Suppressor macrophage treated with lipopolysaccharide for 1 hour (primary cell): ENCODE data around the gene ESR1.
"Not testable (repeated sequence)": the region's sequence is repeated elsewhere in the genome, so short reads cannot be mapped to it uniquely, and the experiment has no call there.

Source experiments
- DNase-seq, 3 donors: peaks; one replicate each; pipeline ENCODE4 v3.0.0-alpha.2; 2020 to 2022

Gene ESR1

GRCh38 chr6:152099446-152100182 is 292.1 kb downstream of the ESR1 start:
- DNase-seq: no peak

GRCh38 chr6:152100183-152100618 is 292.7 kb downstream of the ESR1 start:
- DNase-seq: peak; percentile 92 to 93 (median 92)

- no peak for DNase-seq
Measured at GRCh38 chr6:152107973-152108372, 300.5 kb downstream of the ESR1 start.

- peak in 1 of 3 donors; percentile 21 for DNase-seq
Measured at GRCh38 chr6:152110886-152111820, 303.7 kb downstream of the ESR1 start.

GRCh38 chr6:152112491-152113261 is 305.2 kb downstream of the ESR1 start:
- peak; percentile 66 to 88 (median 88) for DNase-seq

DNA sequence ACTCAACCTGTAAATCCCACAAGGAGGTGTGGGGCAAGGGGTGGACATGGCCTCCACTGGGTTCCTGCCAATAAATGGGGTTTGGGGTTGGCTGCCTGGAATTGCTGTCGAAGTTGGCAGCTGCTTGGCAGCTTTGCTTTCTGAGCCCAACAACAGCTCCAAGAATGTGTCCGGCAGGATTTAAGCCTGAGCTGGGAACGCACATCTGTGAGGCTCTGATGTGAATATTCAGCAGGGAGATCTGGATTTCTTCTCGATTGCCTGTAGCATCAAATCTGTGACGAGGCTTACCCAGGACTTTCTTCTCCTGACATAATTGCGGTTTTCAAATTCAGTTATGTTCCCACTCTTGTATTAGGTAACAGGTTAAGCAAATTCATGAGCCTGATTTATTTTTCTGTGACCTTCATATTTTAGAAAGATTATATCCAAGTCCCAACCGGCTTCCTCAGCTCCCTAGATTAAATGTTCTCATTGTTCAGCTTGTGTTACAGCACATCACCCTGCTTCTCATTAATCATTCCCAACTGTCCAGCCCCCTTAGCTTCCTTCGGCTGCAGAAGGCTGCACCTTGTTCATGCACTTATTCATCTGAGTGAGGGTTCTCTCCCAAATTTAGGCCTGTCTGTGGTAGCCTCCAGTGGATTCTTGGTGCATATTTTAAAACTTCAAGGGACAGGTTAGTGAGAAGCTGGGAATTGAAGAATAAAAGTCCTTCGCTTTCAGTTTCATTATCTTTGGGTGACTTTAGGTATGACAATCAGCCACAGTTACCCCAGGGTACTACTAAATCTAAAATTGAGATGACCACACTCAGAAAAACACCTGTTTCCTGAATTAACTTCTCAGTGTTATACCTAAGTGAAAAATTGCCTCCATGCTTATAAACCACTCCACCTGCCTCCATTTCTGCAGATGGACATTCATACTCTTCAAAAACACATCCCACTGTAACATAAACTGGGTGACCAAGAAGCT is 310.0 kb downstream of the ESR1 start:
- no peak for DNase-seq

DNA sequence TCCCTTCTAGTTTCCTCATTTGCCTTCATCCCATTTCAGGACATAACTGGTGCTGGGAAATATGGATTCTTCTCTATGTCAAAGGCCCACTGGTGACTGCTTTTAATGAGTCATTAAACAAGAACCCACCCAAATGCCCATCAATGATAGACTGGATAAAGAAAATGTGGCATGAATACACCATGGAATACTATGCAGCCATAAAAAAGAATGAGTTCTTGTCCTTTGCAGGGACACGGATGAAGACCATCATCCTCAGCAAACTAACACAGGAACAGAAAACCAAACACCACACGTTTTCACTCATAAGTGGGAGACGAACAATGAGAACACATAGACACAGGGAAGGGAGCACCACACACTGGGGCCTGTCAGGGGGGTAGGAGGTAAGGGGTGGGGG is 310.7 kb downstream of the ESR1 start:
- DNase-seq: no peak

DNA sequence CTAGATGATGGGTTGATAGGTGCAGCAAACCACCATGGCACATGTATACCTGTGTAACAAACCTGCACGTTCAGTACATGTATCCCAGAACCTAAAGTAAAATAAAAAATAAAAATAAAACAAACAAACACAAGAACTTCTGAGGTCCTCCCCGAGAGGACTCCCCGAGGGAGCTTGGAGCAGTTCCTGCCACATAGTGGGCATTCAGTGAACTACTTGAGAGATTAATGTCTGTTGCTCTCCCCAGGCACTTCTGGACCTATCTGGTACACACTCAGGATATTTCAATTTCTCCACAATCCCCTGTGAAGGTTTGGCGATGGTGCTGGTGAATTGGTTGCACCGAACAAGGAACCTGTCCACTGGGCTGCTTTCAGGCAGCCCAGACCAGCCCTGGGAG is 311.2 kb downstream of the ESR1 start:
- DNase-seq: no peak

DNA sequence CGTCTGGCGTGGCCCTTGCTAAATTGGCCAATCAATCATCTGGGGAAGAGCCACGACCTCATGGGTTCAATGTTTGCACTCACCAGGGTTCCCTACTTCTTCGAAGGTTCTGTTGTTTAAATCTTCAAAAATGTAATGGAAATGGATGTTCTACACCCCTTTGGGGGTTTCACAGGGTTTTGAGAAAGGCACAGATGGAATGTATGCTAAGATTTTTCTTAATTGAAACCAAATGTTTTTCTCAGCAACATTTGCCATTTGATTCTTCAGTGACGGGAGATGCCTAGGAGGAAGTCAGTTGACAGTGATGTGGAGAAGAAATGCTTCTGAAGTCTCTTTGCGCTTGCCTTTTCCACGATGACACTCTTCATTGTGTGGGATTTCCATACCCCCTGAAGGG is 312.3 kb downstream of the ESR1 start:
- DNase-seq: no peak

DNA sequence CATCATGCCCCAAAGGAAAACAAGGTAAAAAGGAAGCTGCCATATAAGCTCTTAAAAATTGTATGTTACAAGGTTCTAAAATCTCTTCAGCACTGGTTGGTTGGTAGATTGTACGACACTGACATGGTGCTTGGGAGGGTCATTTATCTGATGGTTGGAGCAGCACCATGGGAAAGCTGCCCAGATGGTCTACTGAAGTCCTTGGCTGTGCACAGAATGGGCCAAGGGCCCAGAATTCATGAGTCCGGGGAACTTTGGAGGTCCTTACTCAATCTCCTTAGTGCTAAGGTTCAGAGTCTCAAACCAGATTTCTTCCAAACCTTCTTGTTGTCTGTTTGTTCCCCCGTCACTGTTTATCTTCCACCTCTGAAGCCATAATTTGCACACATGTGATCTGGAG is 314.4 kb downstream of the ESR1 start:
- DNase-seq: no peak

GRCh38 chr6:152122434-152122833 is 315.0 kb downstream of the ESR1 start:
- DNase-seq: no peak

DNA sequence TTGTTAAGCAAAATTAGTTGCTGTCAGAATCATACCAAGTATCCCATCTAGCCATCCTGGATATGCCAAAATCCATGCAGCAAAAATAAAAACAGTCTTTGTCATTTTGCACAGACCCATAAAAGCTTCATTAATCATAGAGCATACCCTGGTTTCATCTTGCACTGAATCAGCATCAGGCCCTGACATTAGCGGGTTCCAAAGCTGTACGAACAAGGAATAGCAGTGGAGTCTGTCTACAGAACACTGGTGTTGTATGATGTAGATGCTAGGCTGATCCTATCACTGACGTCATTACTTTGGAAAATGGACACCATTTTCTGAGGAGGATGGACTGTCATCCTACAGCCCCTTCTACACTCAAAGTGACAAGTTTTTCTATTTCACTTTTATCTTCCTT is 315.6 kb downstream of the ESR1 start:
- no peak for DNase-seq

DNA sequence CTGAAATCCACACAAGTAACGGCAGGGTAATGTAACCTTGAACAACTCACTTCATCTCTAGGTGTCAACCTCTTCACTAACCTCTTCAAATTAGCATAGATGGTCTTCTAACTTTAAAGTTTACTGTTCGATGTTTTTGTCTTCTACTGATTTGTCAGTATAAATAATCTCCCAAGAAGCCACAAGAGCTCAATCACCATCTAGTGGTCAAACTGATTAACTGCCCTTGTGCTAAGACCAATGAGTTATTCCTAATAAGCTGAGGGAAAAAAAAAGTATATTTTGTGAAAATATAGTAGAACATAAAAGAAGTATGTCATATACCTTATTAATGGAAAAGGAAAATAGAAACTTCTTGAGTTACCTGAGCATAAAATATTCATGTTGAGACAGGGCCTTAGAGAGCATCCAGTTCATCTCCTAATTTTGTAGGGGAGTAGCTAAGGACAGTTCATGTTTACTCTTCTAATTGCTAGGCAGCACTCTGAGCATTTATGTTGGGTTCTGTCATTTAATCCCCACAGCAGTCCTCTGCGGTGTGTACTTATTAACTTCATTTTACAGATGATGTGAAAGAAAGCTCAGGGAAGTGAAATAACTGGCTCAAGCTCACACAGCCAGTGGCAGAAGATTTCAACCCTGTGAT is 317.1 kb downstream of the ESR1 start:
- DNase-seq: peak; percentile 60 to 78 (median 78)

- no peak for DNase-seq
Measured at GRCh38 chr6:152127432-152128165, 320.1 kb downstream of the ESR1 start.

DNA sequence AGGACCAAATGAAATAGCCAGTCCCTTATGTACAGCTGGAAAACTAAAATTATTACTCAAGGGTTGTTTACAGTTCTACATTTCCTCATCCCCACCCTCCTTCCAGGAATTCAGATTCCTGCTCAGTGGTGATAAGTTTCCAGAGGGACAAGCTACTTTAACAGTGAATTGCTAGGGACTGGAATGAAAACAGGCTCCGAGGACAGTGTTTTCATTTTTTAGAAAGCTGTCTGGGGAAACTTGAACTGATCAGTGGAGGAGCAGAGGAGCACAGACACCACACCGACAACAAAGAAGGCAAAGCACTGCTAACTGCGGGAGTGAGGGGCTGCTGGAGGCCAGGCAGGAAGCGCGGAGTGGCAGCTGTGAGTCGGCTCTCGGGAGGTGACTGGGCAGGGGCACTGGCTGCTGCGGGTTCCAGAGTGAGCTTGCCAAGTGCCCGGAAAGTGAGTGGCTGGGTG is 322.2 kb downstream of the ESR1 start:
- no peak for DNase-seq

DNA sequence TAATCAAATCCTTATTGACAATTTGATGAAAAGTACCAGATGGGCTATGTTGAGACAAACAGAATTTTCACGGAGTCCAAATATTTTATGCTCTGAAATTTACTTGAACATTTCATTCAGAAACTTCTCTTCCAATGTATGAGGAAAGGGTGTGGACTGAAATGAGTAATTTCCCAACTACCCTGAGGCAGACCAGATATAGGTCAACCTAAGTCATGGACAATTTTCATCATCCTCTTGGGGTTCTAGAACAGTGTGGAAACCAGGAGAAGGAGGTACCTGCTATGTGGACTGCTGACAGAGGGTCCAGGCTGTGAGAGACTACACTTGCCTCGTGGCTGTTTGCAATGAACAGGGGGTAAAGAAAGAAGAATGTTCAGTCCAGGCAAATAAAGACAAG is 323.0 kb downstream of the ESR1 start:
- no peak for DNase-seq

DNA sequence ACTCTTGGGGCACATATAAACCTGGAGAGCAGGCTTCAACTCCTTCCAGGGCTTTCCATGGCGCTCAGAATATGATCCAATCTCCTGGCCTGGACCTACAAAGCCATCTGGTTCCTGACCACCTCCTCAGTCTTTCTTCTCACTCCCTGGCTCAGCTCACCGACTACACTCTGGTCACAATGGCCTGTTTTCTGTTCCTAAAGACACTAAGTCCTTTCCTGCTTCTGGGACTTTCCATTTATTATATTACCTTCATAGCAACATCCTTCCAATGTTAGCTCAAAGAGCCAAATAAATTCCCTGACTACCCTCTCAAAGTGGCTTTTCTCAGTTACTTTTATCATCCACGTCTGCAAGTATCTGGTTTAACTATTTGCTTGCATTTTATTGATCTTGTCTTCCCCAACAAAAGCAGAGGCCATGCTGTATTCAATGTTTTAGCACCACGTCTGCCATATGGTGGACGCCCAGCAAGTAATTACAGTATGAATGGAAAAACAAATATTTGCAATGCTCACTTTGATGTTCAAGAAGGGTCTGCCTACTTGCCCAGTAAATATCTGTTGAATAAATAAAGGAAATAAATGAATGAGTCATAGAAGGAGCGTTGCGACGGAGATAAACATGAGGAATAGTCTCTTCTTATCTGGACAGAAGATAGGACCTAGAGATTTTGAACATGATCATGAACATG is 328.4 kb downstream of the ESR1 start:
- no peak for DNase-seq

- DNase-seq: no peak
Measured at GRCh38 chr6:152136449-152136825, 329.0 kb downstream of the ESR1 start.

GRCh38 chr6:152138344-152138743 is 330.9 kb downstream of the ESR1 start:
- DNase-seq: not testable (repeated sequence)

DNA sequence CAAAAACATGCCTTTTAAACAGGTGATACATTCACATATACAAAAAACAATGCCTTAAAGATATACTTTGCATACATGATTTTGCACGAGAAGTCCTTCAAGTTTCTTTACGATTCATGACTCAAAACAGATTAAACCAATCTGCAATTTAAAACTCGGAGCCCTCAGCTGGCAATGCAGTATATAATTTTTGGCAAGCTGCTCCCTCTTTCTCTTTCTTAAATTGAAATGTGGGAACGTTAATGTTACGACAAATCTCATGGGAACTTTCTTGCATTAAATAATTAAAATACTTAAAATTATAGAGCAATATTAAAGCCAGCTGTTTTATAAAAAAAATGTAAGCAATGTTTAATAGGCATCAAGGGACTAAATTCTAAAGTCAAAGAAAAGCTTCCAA is 334.6 kb downstream of the ESR1 start:
- no peak for DNase-seq
